ENCODE results near the gene TRAK2.
"Not testable (repeated sequence)": the region's sequence is repeated elsewhere in the genome, so short reads cannot be mapped to it uniquely, and the experiment has no call there.

GRCh38 chr2:201429835-201430234, 21.4 kb downstream of the TRAK2 start:
- TF ChIP-seq CTCF (IDR thresholded peaks at IDR 0.05); ZFX (IDR thresholded peaks at IDR 0.05; ENCODE audit: borderline replicate concordance): not testable (repeated sequence)

All from 22Rv1 (cell line).